Left colon (tissue), 2 donors: ENCODE results near the gene EIF4A2. TPM values are rescaled to one million over a fixed set of nuclear protein-coding genes. Genes with fewer than 3 reads are reported as not detected.

ENCODE experiments used
- microRNA-seq, 2 donors: library from miRNA; unstranded; fragments of <30 nt; microRNA quantifications; one replicate each; pipeline versions ENCODE4 v1.1.0 to v1.2.0, GENCODE V29; 2020
- total RNA-seq, 2 donors: library from RNA; stranded (reverse); fragmentation: NEBNext Ultra II Directional; extraction: Animal tissue kit (Norgen Biotek cat#: 25700); gene quantifications; one replicate each; pipeline ENCODE4 v1.2.1, GENCODE V29; 2021
- donor health status: DM: no; HTN: no; CAD: no.
- donor health status: DM: yes; HTN: yes; CAD: no.

Gene EIF4A2
- total RNA-seq, 2 donors from 2014 or later = 214 to 343 TPM

Small RNA genes within 50 kb of the gene (microRNA-seq; reads per million reads assigned to microRNA genes)
- 38.9 to 40.8 reads per million in 2 donors for gene MIR1248

Other genes starting within 250 kb of the EIF4A2 start
- gene CRYGS, start 239.2 kb upstream of the EIF4A2 start, total RNA-seq = 1 to 10 TPM; 1.5 to 2.9 TPM
- 10 to 100 TPM; 10.0 to 10.7 TPM for gene TBCCD1, start 216.2 kb upstream of the EIF4A2 start, total RNA-seq
- 10 to 100 TPM; 39.8 to 49.3 TPM for gene DNAJB11, start 212.9 kb upstream of the EIF4A2 start, total RNA-seq
- gene AHSG, start 170.5 kb upstream of the EIF4A2 start, total RNA-seq = not detected
- gene FETUB, start 143.2 kb upstream of the EIF4A2 start, total RNA-seq = not detected
- gene HRG, start 117.6 kb upstream of the EIF4A2 start, total RNA-seq = not detected
- 1 to 10 TPM; 2.3 to 3.6 TPM for gene KNG1, start 66.2 kb upstream of the EIF4A2 start, total RNA-seq
- gene RFC4, start 22.9 kb downstream of the EIF4A2 start, total RNA-seq = 1 to 10 TPM; 6.6 to 7.8 TPM
- gene ADIPOQ, start 59.1 kb downstream of the EIF4A2 start, total RNA-seq = 1 to 10 TPM in 1 of 2 donors, under 1 TPM in 1; 0.15 to 3.1 TPM
- 10 to 100 TPM; 57.3 to 62.6 TPM for gene ST6GAL1, start 146.9 kb downstream of the EIF4A2 start, total RNA-seq